GM19395 (cell line): Measurements from ENCODE around the gene ARSI.
A peak's percentile ranks its signal among the peaks of the same experiment; 100 is the strongest.

ENCODE experiments used
- ATAC-seq: cut with Tn5 transposase; IDR thresholded peaks from one replicate; pipeline ENCODE4 v1.9.1; 2021; ENCODE audit warnings: mild to moderate bottlenecking, moderate library complexity; ENCODE audit not compliant: unreplicated experiment

Gene ARSI

DNA sequence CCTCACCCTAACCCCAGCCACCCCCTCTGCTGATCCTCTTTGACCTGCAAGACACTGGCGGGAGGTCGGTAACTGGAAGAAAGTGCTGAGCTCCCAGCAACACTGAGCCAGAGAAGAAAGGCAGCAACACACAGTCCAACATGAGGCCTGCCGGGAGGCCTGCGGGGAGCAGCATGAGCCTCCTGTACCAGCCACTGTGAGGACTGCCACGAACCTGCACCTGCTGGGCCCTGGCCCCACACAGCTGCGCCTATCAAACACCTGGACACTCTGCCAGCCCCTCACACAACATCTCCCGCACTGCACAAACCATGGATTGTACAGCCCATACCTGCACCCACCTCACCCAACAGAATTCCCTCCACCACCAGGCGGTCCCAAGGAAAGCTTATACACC lies 31.4 kb downstream of the ARSI start:
- ATAC-seq, result no peak

DNA sequence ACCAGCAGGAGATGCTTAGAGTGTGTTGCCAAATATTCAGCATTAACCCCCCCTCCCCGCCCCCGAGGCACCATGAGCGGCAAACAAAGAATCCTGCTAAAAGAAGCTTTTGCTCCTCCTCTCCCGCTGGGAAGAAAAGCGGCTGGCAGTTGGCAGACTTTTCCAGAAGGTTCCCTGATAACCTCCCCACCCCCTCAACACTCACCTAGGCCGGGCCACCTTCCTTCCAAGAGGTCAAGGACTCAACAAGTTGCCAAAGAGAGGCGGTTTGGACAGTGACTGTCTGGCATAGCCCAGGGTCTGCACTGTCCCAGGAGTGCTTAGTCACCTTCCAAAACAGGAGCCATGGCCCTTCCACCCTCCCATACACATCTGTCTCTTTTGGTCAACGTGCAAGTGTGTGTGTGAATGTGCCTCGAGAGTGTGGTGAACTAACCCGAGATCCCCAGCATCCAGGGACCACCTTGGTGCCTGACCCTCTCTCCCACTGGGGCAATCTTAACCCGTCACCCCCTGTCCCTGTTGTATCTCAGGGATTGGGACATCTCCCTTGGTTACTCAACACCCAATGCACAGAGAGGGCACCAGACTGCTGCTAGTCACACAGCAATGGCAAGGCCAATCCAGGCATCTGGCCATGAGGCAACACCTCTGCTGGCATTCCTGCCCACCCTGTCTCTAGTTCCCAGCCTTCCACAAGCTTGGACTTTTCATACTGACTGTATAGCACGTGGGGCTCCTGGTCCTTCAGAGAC lies 32.0 kb downstream of the ARSI start:
- no peak for ATAC-seq

DNA sequence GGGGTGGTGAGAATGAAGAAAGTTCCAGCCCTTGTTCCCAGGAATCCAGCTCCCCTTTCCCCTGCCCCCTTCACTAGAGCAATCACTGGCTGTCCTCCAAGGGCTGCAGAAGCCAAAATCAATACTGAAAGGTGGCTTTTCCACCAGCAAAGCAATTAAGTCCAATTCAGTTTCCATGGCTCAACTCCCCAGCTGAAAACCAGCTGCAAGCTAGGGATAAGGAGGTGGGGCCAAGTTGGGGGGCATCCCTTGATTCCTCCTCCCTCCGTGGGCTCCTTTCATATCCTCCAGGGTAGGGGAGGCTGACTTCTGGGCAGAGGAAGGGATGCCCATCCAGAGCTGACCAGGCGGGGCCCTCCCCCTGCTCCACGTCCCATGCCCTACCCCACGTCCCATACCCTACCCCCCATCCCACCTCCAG lies 35.8 kb downstream of the ARSI start:
- ATAC-seq, result no peak

DNA sequence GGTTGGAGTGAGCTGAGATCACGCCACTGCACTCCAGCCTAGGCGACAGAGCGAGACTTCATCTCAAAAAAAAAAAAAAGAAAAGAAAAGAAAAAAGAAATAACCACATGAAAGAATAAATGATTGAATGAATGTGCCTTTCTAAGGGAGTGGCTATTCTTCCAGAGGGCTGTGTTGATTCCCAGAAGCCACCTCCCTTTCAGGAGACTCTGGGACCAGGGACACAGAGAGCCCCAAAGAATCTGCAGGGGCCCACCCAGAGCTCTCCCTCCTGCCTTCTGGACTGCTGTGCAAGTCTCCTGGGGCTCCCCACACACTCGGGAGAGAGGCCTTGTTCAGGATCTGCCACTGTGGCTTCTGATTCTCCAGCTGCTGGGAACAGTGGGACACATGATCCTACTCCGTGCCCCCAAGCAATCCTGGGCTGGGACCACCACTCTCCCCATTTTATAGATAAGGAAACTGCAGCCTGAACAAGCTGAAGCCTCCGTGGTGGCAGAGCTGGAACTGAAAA lies 36.8 kb downstream of the ARSI start:
- no peak for ATAC-seq

DNA sequence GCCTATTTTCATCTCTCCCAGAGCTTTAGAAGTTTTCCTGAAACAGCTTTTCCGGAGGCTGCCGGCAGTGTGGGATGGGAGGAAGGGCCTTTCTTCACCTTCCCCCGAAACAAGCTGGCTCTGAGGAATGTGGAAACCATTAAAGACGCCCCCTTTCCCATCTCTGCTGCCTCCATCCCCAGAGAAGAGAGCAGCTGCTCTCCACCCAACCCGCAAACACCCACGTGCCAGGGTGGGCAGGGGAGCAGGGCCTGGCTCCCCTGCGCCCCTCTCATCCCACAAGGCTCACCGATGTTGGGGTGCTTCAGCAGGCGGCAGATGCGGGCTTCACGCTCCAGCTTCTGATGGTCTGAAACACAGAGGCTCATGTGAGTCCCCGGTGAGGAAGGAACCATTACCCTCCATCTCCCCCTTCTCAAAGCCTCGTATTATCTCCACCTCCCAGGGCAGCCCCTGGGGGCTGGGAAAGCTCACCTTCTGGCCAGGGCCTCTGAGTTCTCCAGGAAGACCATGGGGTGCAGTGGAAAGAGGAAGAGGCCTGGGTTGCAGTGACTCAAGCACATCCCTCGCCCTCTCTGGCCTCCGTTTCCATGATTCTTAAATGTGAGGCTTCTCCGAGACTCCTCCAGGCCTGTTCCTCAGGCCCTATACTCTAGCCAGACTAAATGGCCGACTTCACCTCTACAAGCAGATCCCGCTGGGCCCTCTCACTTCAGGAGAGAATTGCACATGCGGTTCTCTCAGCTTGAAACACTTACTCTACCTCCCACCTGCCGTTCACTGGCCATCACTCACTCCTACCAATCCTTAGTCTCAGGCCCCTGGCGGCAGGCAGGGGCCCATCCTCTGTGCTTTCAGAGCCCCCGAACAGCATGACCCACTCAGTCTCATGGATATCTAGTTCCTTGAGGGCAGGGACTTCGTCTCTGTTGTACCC lies 37.8 kb downstream of the ARSI start:
- ATAC-seq, result no peak

DNA sequence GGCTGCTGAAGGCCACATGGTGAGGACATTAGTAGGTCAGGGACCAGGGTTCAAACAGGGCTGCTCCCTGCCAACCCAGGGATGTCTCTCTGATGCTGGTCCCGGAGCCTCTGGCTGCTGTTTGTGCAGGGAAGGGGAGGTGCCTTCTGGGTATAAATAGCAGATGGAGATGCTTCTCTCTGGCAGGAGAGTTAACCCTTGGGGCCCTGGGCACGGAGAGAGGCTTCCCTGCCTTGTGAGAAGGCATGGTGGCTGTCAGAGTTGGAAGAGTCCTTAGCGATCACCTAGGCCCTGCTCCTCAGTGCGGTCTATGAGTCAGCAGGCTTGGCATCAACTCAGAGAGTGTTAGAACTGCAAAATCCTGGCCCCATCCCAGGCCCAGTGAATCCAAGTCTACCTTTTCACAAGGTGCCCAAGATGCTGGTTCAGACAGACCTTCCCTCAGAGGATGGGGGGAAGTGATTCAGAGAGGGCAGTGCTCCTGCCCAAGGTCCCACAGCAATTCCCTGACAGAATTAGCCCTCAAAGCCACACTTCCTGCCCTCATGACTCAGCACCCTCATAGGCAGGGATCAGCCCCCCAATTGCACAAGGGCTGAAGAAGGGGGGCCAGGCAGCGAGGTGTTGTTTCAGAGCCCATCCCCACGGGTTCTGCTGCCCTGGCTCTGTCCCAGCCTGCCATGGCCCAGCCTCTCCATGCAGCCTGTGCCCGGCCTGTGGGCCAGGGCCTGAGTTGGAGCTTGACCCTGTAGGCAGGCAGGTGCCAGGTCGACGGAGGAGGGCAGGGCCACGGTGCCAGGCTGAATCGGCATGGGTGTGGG lies 38.7 kb downstream of the ARSI start:
- ATAC-seq, result no peak

DNA sequence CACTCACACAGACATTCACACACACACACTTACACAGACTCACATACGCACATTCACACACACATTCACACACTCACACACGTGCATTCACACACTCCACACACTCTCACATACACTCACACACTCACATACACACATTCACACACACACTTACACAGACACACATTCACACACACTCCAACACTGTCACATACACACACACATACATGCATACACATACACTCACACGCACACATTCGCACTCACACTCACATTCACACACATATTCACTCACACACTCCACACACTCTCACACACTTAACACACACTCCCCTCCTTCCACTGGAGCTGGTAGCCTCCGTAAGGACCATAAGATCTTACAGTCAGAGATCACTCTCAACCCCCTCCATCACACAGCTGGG lies 39.3 kb downstream of the ARSI start:
- ATAC-seq, result no peak

DNA sequence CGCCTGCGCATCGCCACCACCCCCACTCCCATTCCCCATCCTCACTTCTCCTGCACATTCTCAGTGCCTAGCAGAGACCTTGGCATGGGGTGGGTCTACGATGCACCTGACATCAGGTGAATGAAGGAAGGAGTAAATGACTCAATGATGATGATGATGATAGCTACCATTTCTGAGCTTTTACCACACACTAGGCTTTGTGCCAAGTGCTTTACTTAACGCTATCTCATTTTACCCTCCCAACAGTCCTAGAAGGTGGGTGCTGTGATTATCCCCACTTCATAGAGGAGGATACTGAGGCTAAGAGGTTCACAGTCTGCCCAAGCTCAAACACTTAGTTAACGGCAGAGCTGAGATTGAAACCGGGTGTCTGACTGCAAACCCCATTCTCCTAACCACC lies 40.2 kb downstream of the ARSI start:
- ATAC-seq, result no peak

DNA sequence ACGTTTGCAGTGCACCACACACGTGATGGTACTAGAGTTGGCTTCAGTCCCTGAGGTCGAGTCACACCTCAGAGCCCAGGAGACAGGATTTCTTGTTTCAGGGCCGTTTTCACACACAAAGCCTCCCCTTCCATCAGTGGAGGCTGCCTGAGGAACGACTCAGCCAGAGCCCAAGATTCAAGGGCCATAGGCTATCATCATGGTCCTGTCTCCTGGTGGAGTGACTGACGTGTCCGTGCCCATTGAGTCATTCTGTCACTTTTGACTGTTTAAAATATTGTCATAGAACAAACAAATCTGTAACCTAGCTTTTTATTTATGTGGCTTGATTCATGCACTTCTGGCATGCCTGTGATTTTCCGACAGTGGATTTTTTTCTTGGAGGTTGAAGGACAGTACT lies 41.5 kb downstream of the ARSI start:
- no peak for ATAC-seq

DNA sequence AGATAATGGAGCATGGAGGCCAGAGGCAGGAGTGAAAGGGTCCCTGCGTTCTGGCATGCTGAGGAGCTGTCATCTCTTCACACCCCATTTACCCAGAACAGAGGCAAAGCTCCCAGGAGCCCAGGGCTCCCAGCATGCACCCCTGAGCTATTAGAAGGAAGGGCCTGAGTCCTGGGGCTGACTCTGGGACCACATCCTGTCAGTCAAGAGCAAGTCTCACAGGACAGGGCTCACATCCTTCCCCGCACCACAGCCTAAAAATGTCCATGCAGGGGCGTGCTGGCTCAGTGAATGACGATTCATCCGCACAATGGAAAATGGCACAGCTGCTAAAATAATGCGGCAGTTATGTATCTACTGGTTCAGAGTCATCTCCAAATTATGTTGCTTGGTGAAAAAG lies 44.6 kb downstream of the ARSI start:
- ATAC-seq, result peak; percentile 81

DNA sequence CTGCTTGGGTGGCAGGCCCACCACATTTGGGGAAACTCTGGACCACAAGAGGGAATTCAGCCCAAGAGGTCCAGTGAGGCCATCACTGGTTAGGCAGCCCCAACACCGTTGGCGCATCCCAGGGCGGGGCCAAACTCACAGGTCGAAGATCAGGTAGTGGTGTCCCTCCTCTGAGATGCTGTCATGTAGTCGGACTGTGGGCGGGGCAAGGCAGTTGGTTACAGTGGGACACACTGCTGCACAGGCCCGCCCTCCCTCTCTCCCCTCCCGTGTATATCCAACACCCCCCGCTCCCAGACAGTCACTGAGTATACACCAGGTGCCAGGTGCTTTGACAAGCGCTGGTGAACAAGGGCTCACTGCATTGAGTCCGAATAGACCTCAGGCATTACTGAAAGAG lies 45.3 kb downstream of the ARSI start:
- ATAC-seq, result no peak

DNA sequence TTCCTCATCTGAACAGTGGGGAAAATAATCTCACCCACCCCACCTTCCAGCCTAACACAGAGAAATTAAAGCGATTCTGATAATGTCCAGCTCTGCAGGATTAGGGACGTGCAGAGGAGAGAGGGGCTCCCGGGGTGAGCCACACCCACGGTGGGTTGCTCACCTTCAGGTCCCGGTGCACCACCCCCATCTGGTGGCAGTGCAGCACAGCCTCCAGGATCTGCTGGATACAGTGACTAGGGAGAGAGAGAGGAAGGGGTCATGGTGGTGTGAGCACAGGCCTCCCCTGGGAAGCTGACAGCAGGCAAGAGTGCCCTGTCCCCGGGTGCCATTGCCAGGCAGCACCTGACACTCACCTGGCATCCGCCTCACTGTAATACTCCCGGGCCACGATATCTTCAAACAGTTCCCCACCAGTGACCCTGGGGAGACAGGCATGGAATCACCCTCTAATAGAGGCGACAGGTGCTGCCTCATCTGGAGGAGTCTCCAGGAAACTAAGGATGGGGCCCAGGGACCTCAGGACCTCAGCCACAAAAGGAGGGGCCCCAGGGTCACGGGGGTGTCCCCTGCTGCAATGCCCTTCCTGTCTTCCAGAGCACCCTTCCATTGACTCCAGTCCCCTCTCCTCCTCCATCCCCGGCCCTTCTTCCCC lies 46.2 kb downstream of the ARSI start:
- ATAC-seq, result no peak

DNA sequence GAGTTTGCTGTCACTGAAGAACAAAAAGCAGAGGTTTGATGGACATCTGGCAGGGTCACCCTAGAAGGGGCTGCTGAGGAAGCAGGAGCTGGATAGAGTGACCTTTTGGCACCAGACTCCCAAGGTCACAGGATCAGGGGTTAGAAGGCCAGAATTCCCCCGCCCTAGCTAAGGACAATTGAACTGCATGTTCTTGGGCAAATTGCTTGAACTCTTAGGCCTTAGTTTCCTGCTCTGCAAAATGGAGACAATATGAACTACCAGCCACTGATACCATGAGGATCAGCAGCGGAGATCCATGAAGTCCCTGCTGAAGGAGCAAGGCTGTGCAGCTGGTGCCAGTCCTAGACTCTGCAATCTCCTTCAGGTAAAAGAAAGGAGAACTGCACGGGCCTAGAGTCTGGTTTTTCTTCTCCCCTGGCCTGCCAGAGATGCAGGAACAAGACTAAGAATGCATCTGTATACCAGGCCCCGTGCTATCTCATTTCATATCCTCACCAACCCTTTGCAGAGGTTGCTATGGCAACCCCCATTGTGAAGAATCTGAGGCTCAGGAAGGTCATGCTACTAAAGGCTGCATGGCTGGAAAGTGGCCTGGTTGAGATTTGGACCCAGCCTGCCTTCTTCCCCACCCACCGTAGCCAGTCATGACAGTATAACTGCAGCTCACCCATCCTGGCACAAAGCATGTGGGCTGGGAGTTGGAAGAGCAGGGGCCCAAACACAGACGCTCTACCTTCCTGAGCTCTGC lies 46.9 kb downstream of the ARSI start:
- no peak for ATAC-seq

DNA sequence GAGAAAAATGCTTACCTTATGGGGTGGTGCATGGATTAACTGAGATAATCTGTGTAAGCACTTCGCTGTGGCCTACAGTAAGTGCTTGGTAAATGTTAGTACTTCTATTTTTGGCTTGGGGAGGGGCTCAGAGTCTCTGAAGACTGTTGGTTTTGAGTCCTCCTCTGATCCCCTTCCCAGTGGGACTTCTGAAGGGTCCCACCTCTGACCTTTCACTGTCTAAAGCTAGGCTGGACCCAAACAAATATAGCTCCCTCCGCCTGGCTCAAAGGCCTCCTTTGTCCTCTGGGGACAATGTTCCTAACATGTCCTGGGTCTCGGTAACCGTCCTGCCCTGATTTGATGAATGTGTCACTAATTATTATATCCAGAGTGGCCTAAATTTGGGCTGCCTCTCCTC lies 47.9 kb downstream of the ARSI start:
- no peak for ATAC-seq

DNA sequence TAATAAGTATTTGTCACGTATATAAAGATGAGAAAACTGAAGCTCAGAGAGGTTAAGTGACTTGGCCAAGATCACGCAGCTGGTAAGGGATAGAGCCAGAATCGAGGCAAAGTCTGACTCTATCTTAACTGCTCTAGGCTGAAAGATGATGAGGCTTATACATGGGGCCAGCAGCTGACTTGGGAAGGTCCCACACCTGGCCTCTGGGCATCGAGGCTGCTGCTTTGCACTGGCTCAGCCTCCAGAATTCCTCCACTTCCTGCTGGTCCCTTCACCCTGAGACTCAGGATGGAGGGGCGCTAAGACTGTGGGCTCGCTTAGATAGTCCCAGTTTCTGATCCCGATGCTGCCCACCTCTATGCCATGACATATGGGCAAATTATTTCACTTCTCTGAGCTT lies 48.3 kb downstream of the ARSI start:
- no peak for ATAC-seq

DNA sequence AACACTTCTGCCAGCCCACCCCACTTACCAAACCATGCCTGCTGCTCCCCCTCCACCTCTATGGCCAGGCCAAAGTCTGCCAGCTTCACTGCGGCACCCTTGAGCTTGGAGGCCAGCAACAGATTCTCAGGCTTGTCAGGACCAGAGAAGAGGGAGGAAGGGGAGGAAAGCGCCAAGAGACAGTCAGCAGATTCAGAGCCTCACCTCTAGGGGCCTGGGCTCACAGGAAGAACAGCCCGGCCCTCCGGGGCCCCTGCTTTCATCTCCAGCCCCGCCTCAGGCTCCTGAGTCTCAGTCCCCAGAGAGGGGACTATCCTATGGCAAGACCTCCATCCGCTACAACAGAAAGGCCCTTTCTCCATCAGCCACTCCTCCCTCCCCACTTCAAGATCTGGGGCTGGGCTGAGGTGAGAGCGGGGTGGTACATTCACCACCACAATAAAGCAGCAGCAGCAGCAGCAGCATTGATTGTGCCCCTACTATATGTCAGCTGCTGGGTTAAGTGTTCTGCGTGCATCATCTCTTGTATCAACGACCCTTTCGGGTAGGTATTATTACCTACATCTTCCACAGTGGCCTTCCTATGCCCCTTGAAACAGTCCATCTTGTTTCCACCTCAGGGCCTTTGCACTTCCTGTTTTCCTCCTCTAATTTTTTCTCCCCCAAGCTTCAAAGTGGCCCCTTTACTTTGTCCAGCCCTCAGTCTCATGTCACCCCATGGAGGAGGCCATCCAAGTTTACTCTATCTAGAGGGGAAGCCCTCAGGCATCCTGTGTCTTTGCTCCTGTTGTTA lies 49.1 kb downstream of the ARSI start:
- no peak for ATAC-seq

DNA sequence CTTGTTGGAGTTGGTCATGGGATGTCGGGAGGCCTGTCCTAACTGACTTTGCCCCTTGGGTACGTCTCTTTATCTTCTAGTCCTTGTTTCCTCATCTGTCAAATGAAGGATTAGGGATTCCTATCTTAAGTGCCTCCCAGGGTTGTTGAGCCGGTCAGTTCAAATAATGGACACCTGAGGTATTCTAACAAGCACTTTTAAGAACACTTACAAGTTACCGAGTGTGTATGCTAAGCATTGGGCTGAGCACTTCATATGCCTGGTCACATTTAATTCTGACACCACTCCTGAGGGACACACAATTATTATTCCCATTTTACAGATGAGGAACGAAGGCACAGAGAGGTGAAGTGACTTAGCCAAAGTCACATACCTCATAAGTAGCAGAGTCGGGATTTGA lies 50.2 kb downstream of the ARSI start:
- no peak for ATAC-seq

DNA sequence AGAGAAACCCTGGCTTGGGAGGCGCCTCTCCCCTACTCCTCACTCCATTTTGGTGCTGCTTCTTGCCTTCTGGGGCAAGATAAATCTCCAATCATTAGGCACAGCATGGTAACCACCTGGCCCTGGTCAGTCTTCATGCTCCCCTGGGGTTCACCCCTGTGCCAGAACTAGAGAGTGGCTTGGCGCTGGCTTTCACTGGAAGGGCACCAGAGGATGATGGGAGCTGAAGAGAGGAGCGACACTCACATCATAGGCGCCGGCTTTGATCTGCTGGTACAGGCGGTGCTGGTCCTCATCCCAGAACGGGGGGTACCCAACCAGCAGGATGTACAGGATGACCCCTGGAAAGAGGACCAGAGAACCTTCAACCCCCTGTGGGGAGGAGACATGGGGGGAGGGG lies 51.2 kb downstream of the ARSI start:
- ATAC-seq, result no peak

DNA sequence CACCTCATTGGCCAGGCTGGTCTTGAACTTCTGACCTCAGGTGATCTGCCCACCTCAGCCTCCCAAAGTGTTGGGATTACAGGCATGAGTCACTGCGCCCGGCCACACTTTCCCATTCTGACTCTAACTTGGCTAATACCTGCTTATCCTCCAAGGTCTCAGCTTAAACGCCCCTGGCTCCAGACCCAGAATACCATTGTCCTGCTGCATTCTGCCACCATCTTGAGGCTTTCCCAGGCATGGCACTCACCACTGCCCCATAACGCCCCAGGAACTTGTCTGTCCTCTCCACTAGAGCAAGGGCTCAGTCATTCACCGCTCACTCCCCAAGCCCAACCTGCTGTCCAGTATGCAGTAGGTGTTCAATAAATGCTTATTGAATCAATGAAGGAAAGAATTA lies 53.0 kb downstream of the ARSI start:
- ATAC-seq, result no peak
